ENCODE data around the gene EOMES. TPM values are rescaled to one million over a fixed set of nuclear protein-coding genes. Genes with fewer than 3 reads are reported as not detected.

The EOMES gene
- polyA plus RNA-seq, 12 donors, result 0.20 to 1.2 (median 0.33) TPM; not detected in 2

DNA sequence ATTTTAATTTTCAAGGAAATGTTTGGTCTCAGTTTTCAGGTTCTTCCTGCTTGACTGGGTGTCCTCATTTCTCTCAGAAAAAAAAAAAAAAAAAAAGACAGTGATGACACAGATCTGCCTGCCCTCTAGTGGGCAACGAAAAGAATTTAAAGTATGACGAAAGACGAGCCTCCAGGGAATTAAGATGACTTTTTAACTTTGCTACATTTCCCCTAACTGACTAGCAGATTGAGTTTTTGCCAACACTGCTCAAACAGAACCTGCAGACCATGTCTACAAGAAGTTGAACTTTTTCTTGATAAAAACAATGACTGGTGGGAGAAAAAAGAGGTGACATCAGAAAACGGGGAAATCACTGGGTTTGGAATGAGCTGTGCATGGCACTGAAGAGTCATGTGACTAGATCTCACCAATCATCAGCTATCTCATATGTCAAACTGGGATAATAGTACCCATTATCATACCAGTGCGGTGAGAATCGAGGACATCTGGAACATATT, 40.8 kb downstream of the EOMES start:
- DNase-seq, result peak; percentile 67

DNA sequence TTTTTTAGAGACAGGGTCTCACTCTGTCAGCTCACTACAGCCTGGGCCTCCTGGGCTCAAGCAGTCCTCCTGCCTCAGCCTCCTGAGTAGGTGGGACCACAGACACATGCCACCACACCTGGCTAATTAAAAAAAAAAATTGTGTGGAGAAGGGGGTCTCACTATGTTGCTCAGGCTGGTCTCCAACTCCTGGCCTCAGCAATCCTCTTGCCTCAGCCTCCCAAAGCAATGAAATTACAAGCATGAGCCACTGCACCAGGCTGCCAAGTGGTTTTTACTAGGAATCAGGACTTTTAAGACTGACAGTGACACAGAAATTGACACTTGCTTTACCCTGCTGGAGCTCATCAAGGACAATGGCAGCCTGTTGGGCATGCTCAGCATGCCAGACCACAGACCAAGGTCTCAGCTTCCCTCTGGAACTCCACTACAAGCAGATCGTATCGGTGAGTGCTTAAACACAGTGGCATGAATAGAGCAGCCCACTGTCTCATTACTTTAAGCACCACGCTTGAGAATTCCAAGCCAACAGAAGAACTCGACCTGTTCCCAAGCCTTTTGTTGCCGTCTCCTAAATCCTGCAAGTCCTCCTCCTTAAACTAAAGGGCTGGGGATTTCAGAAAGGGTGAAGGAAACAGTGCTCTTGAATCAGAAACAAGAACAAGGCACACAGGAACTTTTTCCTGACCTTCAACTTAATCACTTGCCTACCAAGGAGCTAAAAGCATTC, 41.4 kb downstream of the EOMES start:
- no peak for DNase-seq

DNA sequence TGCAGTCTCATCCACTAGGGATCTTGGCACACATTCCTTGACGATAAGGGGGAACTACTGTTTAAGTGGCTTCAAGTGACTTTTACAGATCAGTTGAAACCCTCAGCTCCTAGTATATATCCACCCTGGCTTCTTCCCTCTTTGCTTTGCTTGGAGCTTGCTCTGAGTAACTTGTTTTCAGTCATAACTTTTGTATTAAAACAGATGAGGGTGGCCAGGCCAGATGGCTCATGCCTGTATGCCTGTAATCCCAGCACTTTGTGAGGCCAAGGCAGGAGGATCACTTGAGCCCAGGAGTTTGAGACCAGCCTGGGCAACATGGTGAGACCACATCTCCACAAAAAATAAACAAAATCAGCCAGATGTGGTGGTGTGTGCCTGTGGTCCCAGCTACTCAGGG, 42.4 kb downstream of the EOMES start:
- DNase-seq, result no peak

DNA sequence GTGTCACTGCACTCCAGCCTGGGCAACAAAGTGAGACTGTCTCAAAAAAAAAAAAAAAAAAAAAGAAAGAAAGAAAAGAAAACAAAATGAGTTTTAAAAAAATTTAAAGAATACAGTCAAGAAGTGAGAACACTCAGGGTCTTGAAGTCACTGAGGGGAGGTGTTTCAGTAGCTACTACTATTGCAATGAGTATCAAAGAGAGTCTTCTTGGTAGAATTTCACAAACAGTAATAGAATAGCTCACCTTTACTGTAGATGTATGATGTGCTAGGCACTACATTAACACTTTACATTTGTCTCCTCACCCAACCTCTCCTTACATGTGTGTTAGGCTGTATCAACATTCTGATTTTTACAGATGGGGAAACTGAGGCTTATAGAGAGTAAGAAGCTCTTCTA, 43.9 kb downstream of the EOMES start:
- DNase-seq, result no peak

DNA sequence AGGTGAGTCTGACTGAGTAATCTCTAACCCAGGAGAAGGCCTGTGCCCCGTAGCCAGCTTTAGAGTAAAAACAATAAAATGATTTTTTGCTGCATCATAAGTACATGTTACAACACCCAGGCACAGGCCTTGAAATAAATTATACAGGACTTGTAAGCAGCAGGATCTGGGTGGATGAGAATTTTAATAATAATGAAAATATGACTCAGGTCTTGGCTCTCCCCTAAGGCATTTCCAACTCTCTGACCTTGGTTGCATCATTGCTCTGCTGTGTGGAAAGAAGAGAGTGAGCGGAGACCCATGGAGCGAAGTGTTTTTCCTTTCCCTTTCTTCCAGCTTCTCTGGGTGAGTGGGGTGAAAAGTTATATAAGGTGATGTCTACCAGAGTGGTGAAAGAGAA, 44.6 kb downstream of the EOMES start:
- peak; percentile 12 for DNase-seq

DNA sequence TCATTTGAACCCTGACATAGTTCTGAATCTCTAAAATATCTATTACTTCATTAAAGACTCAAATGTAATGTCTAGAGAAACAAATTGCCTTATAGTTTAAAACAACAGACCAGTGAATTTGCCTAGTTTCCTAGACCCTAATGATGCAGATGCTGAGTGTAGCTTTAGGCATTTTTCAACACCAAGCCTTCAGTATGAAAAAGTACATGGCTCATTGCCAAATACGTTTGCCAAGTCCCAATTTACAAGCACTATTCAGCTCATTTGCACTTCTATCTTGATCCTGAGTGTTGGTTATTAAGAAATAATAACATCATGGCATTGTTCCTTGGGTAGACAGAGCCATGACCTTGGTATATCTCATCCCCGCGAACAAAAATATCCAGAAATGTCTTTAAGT, 46.8 kb downstream of the EOMES start:
- DNase-seq, result peak; percentile 13

DNA sequence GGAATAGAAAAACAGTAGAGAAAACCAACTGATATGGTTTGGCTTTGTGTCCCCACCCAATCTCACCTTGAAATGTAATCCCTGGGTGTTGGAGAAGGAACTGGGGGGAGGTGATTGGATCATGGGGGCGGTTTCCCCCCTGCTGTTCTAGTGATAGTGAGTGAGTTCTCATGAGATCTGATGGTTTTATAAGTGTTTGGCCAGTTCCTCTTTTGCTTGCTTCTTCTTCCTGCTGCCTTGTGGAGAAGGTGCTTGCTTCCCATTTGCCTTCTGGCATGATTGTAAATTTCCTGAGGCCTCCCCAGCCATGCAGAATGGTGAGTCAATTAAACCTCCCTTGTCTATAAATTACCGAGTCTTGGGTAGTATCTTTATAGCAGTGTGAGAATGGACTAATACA, 48.4 kb downstream of the EOMES start:
- DNase-seq, result no peak

DNA sequence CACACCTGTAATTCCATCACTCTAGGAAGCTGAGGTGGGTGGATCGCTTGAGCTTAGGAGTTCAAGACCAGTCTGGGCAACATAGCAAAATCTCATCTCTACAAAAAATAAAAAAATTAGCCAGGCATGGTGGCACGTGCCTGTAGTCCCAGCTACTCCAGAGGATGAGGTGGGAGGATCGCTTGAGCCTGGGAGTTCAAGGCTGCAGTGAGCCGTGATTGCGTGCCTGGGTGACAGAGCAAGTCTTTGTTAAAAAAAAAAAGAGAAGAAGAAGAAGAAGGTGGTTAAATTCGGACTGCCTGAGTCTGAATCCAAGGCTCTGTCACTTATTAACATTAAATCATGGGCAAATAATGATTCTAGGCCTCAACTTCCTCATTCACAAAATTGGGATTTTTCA, 51.0 kb downstream of the EOMES start:
- DNase-seq, result no peak

DNA sequence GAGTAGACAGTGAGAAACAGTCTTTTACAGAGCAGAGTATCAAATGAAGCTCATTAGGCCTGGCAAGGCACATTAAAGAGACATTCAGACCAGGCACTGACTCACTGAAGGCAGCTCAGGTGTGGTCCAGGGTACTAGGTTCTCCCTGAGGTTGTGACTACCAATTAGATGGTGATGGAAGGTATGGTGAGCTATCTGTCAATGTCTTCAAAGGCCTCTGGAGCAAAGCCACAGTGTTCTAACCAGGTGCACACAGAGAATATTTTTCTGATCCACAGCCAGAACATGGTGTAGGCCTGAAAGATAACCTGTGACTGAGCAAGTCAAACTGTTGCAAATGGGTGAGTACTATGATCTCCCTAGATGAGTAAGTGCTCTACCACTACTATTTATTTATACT, 51.5 kb downstream of the EOMES start:
- no peak for DNase-seq

DNA sequence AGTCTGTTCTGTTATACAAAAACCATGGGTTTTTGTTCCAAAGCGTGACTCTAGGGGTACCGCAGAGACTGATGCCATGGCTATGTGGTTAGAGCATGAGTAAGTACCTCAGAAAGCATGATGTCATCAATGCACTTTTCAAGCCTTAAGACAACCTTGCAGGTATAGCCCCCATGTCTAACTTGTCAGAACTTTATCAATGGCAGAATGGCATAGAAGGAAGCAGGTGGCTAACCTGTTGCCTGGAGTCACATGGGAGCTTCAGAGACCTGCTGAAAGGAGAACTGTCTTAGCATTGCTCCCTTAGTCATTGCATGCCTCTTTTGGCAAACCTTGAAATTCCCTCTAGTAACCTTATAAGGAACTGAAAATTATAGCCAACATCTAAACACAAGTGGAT, 52.5 kb downstream of the EOMES start:
- no peak for DNase-seq

DNA sequence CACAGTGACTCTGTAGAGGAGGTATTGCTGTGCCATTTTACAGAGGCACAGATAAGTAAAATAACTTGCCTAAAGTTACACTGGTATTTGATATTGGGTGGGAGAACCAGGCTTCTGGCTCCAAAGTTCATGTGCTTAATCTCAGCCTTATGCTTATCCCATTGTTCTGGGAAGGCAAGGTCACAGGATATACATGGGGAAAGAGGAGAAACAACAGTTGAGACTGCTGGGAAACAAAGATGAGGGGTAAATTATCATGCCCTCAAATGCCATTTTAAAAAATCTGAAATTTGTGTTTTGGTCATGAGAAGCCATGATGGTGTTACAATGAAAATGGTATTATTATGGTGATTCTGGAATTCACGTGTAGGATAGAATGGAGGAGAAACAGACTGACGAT, 54.4 kb downstream of the EOMES start:
- DNase-seq, result no peak

DNA sequence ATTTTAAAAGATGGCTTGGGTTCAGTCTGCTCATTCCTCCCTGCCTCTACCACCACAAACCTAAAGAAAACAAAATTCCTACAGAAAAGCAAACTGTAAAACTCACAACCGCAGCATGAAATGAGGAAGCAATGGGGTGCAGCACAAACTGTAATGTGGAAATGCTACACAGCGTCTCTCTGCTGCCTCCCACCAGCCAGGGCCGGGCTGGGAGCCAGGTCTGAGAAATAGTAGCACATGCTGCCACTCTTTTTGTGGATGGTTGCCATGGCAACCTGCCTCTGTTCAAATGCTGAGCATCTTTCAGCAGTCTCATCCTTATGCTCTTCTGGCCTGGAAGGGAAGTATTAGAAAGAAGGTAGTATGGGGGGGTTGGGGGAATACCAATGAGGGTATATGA, 55.4 kb downstream of the EOMES start:
- peak; percentile 48 for DNase-seq

DNA sequence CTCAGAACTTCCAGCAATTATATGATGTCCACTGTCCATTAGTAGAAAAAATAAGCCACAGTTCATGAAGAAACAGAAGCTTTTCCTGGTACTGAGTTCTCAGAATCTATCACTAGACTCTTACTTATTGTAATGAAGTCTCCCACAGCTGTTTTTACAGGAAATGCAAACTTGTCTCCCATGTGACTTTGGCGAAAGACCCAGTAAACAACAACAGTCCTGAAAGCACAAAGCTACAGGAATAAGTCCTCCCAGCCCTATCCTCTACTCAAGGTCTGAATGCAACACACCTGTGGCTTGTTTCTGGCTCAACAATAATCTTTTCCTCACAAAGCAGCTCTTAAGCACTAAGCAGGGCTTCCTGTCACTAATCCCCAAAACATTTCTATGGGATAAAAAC, 55.9 kb downstream of the EOMES start:
- DNase-seq, result peak; percentile 32

Other genes with a start within 250 kb of the EOMES start
- gene SLC4A7, start 237.9 kb downstream of the EOMES start, polyA plus RNA-seq (ENCODE audit: insufficient read length in 12 of 12), result 10 to 100 TPM in 11 of 12 donors, not detected in 1; 11.5 to 22.3 (median 16.2) TPM

Measured in muscle of arm (tissue), 12 donors.